Stomach smooth muscle (tissue), 2 donors: ENCODE measurements around the gene EGR2.

Source experiments
- H3K27ac ChIP-seq: one replicate; pipeline ENCODE4 v1.7.0; 2013; ENCODE audit warnings: mild to moderate bottlenecking, low read length, inconsistent platforms
- H3K27me3 ChIP-seq, 2 donors: one replicate each; pipeline ENCODE4 v1.7.0; 2013; ENCODE audit warnings: low read length in 2 of 2; ENCODE audit not compliant: insufficient read depth in 2 of 2, control insufficient read depth in 1 of 2
- H3K36me3 ChIP-seq, 2 donors: one replicate each; pipeline ENCODE4 v1.7.0; 2013; ENCODE audit warnings: low read length in 2 of 2; ENCODE audit not compliant: control insufficient read depth in 2 of 2, insufficient read depth in 2 of 2
- H3K4me1 ChIP-seq: one replicate; pipeline ENCODE4 v1.7.0; 2013; ENCODE audit warnings: low read length; ENCODE audit not compliant: control insufficient read depth, insufficient read depth
- H3K4me3 ChIP-seq, 2 donors: one replicate each; pipeline ENCODE4 v1.7.0; 2013; ENCODE audit warnings: low read length in 2 of 2
- H3K9ac ChIP-seq, 2 donors: one replicate each; pipeline ENCODE4 v1.7.0; 2013; ENCODE audit warnings: low read length in 2 of 2, mild to moderate bottlenecking in 1 of 2
- H3K9me3 ChIP-seq, 2 donors: one replicate each; pipeline ENCODE4 v1.7.0; 2013; ENCODE audit warnings: low read length in 2 of 2; ENCODE audit not compliant: control insufficient read depth in 2 of 2
- donor health status: healthy.
- donor health status: Pancreatic carcinoma.

The EGR2 gene

GRCh38 chr10:62818426-62819011 lies 2.4 kb upstream of the EGR2 start:
- H3K27me3 ChIP-seq = peaks cover 34 to 44% of the 10 kb centered on the region in 2 donors
- H3K4me1 ChIP-seq = peaks cover 39% of the 10 kb centered on the region
- H3K36me3 ChIP-seq = no peaks in the 10 kb centered on the region
- no peak overlapping the region for H3K9ac ChIP-seq
- no peak overlapping the region for H3K27ac ChIP-seq
- no peaks in the 10 kb centered on the region for H3K9me3 ChIP-seq
- H3K4me3 ChIP-seq = peak overlapping the region; percentile 53 to 78

GRCh38 chr10:62817766-62818425 lies 1.7 kb upstream of the EGR2 start:
- no peaks in the 10 kb centered on the region for H3K9me3 ChIP-seq
- peak overlapping the region; percentile 64 for H3K27ac ChIP-seq
- peaks cover 34 to 44% of the 10 kb centered on the region in 2 donors for H3K27me3 ChIP-seq
- peaks cover 39% of the 10 kb centered on the region for H3K4me1 ChIP-seq
- H3K36me3 ChIP-seq = no peaks in the 10 kb centered on the region
- peak overlapping the region; percentile 78 to 97 for H3K4me3 ChIP-seq
- H3K9ac ChIP-seq = peak overlapping the region in 1 of 2 donors; percentile 87

- H3K27ac ChIP-seq = peak overlapping the region; percentile 64
- peaks cover 39% of the 10 kb centered on the region for H3K4me1 ChIP-seq
- peak overlapping the region; percentile 78 to 97 for H3K4me3 ChIP-seq
- H3K9me3 ChIP-seq = no peaks in the 10 kb centered on the region
- H3K27me3 ChIP-seq = peaks cover 34 to 44% of the 10 kb centered on the region in 2 donors
- peaks cover 0 to 2% of the 10 kb centered on the region in 2 donors for H3K36me3 ChIP-seq
- H3K9ac ChIP-seq = peak overlapping the region; percentile 58 to 87
Measured at GRCh38 chr10:62817121-62817765, 1.1 kb upstream of the EGR2 start.

GRCh38 chr10:62816076-62816330 lies 163 bp downstream of the EGR2 start:
- Histone ChIP-seq H3K27me3 (peaks cover 31 to 43% of the 10 kb centered on the region in 2 donors), H3K27ac (peak overlapping the region; percentile 64), H3K9me3 (no peaks in the 10 kb centered on the region)

GRCh38 chr10:62815381-62816075 lies 638 bp downstream of the EGR2 start:
- H3K36me3 ChIP-seq = peaks cover 0 to 2% of the 10 kb centered on the region in 2 donors
- peaks cover 30 to 38% of the 10 kb centered on the region in 2 donors for H3K27me3 ChIP-seq
- H3K9me3 ChIP-seq = no peaks in the 10 kb centered on the region
- no peak overlapping the region for H3K27ac ChIP-seq
- peaks cover 39% of the 10 kb centered on the region for H3K4me1 ChIP-seq
- H3K4me3 ChIP-seq = peak overlapping the region; percentile 78 to 97
- H3K9ac ChIP-seq = peak overlapping the region; percentile 29 to 87

More at GRCh38 chr10:62816076-62816330, 163 bp downstream of the EGR2 start:
- peak overlapping the region; percentile 78 to 97 for H3K4me3 ChIP-seq
- peaks cover 39% of the 10 kb centered on the region for H3K4me1 ChIP-seq
- H3K9ac ChIP-seq = peak overlapping the region; percentile 29 to 87
- H3K36me3 ChIP-seq = peaks cover 0 to 2% of the 10 kb centered on the region in 2 donors

- no peak overlapping the region for H3K27ac ChIP-seq
- H3K4me1 ChIP-seq = peaks cover 39% of the 10 kb centered on the region
- no peaks in the 10 kb centered on the region for H3K9me3 ChIP-seq
- peaks cover 0 to 2% of the 10 kb centered on the region in 2 donors for H3K36me3 ChIP-seq
- H3K9ac ChIP-seq = peak overlapping the region in 1 of 2 donors; percentile 87
- H3K4me3 ChIP-seq = peak overlapping the region; percentile 78 to 97
- H3K27me3 ChIP-seq = peaks cover 24 to 34% of the 10 kb centered on the region in 2 donors
Measured at GRCh38 chr10:62814756-62815380, 1.3 kb downstream of the EGR2 start.

GRCh38 chr10:62813981-62814380 lies 2.2 kb downstream of the EGR2 start:
- H3K27ac ChIP-seq = no peak overlapping the region
- H3K4me3 ChIP-seq = no peak overlapping the region
- no peak overlapping the region for H3K9ac ChIP-seq
- peaks cover 17 to 27% of the 10 kb centered on the region in 2 donors for H3K27me3 ChIP-seq
- H3K36me3 ChIP-seq = peaks cover 0 to 2% of the 10 kb centered on the region in 2 donors
- H3K4me1 ChIP-seq = peaks cover 39% of the 10 kb centered on the region
- no peaks in the 10 kb centered on the region for H3K9me3 ChIP-seq

GRCh38 chr10:62813453-62813852 lies 2.7 kb downstream of the EGR2 start:
- no peaks in the 10 kb centered on the region for H3K9me3 ChIP-seq
- peaks cover 15 to 22% of the 10 kb centered on the region in 2 donors for H3K27me3 ChIP-seq
- peaks cover 0 to 2% of the 10 kb centered on the region in 2 donors for H3K36me3 ChIP-seq
- H3K4me1 ChIP-seq = peaks cover 35% of the 10 kb centered on the region
- no peak overlapping the region for H3K4me3 ChIP-seq
- no peak overlapping the region for H3K9ac ChIP-seq
- no peak overlapping the region for H3K27ac ChIP-seq

GRCh38 chr10:62812672-62813439 lies 3.3 kb downstream of the EGR2 start:
- Histone ChIP-seq H3K9me3 (no peaks in the 10 kb centered on the region), H3K4me1 (peaks cover 29% of the 10 kb centered on the region), H3K27ac (no peak overlapping the region), H3K9ac (no peak overlapping the region), H3K4me3 (no peak overlapping the region), H3K27me3 (peaks cover 15 to 18% of the 10 kb centered on the region in 2 donors), H3K36me3 (peaks cover 0 to 2% of the 10 kb centered on the region in 2 donors)
